ENCODE results near the gene PADI3.
"Not testable (repeated sequence)": the region's sequence is repeated elsewhere in the genome, so short reads cannot be mapped to it uniquely, and the experiment has no call there.

The PADI3 gene

DNA sequence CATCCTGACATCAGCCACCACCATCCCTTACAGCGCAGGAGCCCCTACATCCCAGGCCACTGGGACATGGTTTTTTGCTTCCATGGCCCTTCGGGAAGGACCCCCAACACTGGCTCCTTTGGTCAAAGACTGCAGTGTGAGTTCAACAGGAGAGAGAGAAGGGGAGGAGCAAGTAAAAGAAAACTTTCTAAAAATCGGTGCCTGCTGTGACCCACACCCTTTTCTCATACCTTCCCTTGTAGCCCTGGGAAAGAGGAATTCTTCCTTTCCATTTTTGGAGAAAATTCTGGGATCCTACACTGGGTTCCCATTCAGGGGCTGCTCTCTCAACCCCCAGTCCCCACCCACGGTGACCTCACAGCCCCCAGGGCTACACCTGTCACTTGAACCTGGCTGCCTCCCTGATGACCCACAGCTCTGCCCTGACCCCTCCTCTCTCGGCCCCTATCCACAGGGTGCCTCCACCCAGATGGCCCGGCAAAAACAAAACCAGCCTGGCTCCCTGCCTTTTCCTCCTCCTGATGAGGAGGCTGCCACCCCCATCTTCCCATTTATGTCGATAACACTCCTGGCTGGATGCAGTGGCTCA, 66.7 kb downstream of the PADI3 start:
- TF ChIP-seq POLR2A (IDR thresholded peaks at IDR 0.05; ENCODE audit: extremely low read depth, insufficient read length) (no peak), MYC (IDR thresholded peaks at IDR 0.05; ENCODE audit: low read depth, low read length) (no peak)
- TF ChIP-seq, protein P1, sequence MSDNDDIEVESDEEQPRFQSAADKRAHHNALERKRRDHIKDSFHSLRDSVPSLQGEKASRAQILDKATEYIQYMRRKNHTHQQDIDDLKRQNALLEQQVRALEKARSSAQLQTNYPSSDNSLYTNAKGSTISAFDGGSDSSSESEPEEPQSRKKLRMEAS (IDR thresholded peaks at IDR 0.05; ENCODE audit: low read depth, low read length): no peak
- TF ChIP-seq, protein P2, sequence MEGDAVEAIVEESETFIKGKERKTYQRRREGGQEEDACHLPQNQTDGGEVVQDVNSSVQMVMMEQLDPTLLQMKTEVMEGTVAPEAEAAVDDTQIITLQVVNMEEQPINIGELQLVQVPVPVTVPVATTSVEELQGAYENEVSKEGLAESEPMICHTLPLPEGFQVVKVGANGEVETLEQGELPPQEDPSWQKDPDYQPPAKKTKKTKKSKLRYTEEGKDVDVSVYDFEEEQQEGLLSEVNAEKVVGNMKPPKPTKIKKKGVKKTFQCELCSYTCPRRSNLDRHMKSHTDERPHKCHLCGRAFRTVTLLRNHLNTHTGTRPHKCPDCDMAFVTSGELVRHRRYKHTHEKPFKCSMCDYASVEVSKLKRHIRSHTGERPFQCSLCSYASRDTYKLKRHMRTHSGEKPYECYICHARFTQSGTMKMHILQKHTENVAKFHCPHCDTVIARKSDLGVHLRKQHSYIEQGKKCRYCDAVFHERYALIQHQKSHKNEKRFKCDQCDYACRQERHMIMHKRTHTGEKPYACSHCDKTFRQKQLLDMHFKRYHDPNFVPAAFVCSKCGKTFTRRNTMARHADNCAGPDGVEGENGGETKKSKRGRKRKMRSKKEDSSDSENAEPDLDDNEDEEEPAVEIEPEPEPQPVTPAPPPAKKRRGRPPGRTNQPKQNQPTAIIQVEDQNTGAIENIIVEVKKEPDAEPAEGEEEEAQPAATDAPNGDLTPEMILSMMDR (IDR thresholded peaks at IDR 0.05; ENCODE audit: low read depth, low read length): no peak
- H3K4me3 ChIP-seq (ENCODE audit: low read depth, low read length): no peak overlapping the region
- no peak for DNase-seq (ENCODE audit: low read depth)

DNA sequence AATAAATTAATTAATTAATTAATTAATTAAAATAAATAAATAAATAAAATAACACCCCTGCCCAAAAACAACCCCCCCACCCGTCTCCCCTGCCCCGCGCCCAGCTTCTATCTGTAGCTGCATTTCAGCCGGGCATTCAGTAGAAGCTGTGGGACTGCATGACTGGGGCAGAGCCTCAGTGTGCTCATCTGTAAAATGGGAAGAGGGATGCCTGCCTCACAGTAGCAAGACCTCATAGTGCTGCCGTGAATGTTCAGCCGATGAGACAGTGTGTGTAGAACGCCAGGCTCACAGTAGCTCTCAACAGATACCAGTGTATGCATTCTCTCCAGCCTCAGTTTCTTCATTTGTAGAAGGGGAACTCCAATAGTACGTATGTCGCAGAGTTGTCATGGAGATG, 67.8 kb downstream of the PADI3 start:
- H3K4me3 ChIP-seq (ENCODE audit: low read depth, low read length): no peak overlapping the region
- DNase-seq (ENCODE audit: low read depth): no peak
- TF ChIP-seq, protein P2 (IDR thresholded peaks at IDR 0.05; ENCODE audit: low read depth, low read length): no peak
- TF ChIP-seq MYC (IDR thresholded peaks at IDR 0.05; ENCODE audit: low read depth, low read length) (no peak), POLR2A (IDR thresholded peaks at IDR 0.05; ENCODE audit: extremely low read depth, insufficient read length) (no peak)
- TF ChIP-seq, protein P1 (IDR thresholded peaks at IDR 0.05; ENCODE audit: low read depth, low read length): no peak

DNA sequence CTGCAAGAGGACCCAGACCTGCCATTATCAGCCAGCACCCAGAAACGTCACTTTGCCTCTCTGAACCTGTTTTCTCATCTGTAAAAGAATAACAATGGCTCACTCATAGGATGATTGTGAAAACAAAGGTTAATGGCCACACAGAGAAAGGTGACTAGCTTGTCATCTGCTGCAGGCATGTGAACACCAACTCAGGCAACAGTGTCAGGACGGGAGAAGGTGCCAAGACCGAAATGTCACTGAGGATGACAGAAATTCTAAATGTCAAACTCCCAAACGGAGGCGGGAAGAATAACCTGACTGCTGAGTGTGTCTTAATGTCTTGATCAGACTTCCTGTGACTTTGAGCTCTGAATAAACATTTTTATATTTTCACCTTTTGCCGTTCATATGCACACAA, 69.4 kb downstream of the PADI3 start:
- no peak for TF ChIP-seq POLR2A (IDR thresholded peaks at IDR 0.05; ENCODE audit: extremely low read depth, insufficient read length)
- TF ChIP-seq, protein P2 (IDR thresholded peaks at IDR 0.05; ENCODE audit: low read depth, low read length): no peak
- TF ChIP-seq, protein P1 (IDR thresholded peaks at IDR 0.05; ENCODE audit: low read depth, low read length): no peak
- no peak for TF ChIP-seq MYC (IDR thresholded peaks at IDR 0.05; ENCODE audit: low read depth, low read length)
- no peak overlapping the region for H3K4me3 ChIP-seq (ENCODE audit: low read depth, low read length)
- no peak for DNase-seq (ENCODE audit: low read depth)

DNA sequence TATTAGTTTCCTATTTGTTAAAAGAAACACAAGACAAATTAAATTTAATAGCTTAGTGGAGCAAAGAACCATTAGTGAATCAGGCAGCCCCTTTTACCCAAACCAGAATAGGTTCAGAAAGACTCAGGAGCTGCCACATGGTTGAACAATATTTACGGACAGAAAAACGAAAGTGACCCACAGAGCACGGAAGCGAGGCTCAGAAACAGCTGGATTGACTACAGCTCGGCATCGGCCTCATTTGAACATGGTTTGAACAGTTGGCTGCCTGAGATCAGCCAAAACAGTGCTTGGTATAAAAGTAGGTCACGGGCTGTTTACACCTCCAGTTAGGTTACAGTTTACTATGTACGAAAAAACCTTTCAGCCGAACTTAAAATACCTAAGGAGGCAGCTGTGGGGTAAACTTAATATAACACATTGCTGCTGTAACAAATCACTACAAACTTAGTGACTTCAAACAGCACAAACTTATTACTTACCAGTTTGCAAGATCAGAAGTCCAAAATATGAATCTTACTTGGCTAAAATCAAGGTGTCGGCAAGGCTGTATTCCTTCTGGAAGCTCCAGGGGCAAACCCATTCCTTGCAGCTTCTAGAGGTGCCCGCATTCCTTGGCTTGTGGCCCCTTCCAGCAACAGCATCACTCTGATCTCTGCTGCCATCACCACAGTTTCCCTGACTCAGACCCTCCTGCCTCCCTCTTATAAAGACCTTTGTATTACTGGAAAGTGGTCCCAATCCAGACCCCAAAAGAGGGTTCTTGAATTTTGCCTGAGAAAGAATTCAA, 70.9 kb downstream of the PADI3 start:
- TF ChIP-seq, protein P2 (IDR thresholded peaks at IDR 0.05; ENCODE audit: low read depth, low read length): no peak
- no peak overlapping the region for H3K4me3 ChIP-seq (ENCODE audit: low read depth, low read length)
- no peak for DNase-seq (ENCODE audit: low read depth)

DNA sequence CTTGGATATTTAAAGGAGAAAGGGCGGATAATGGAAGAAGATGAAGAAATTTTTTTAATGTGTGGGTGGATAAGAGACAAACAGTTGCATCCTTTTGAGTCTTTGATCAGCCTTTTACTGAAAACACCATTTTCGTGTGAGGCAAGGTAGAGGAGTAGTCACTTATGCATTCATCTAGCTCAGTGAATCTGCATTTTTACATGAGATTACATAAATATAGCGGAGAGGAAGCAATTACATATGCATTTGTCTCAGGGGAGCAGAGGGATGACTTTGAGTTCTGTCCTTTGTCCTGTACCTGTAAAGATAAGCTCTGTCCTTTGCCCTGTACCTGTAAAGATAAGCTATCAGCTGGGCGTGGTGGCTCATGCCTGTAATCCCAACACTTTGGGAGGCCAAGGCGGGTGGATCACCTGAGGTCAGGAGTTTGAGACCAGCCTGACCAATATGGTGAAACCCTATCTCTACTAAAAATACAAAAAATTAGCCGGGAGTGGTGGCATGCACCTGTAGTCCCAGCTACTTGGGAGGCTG, 73.0 kb downstream of the PADI3 start:
- H3K4me3 ChIP-seq (ENCODE audit: low read depth, low read length); DNase-seq (ENCODE audit: low read depth): not testable (repeated sequence)

DNA sequence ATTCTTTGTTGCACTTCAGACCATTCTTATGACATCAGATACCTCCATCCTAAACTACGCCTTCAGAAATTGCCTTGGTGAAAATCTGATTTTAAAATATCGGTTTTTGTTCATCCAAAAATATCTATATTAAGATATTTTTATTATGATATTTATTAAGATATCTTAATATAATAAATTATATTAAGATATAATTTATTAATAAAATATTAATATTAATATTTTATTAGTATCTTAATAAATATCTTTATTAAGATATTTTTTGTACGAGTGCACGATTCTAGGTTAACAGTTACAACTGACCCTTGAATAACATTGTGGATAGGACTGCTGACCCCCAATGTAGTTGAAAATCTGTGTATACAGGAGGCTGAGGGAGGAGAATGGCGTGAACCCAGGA, 80.0 kb downstream of the PADI3 start:
- TF ChIP-seq POLR2A (IDR thresholded peaks at IDR 0.05; ENCODE audit: extremely low read depth, insufficient read length): no peak
- TF ChIP-seq, protein P1 (IDR thresholded peaks at IDR 0.05; ENCODE audit: low read depth, low read length): no peak
- TF ChIP-seq, protein P2 (IDR thresholded peaks at IDR 0.05; ENCODE audit: low read depth, low read length): no peak
- H3K4me3 ChIP-seq (ENCODE audit: low read depth, low read length): no peak overlapping the region
- DNase-seq (ENCODE audit: low read depth): no peak
